Measurements from ENCODE around the gene TOX2.

Gene TOX2

GRCh38 chr20:44115762-44116644, 201.4 kb downstream of the TOX2 start:
- Histone ChIP-seq H3K9me3 (ENCODE audit: control insufficient read depth, insufficient read depth, low read depth, low read length) (no peaks in the 10 kb centered on the region), H3K4me1 (ENCODE audit: control insufficient read depth, insufficient read depth, low read length) (no peaks in the 10 kb centered on the region; the same call in 1 of the 2 replicates), H3K36me3 (ENCODE audit: control insufficient read depth in 2 of 2, insufficient read depth in 1 of 2, low read length in 2 of 2) (no peaks in the 10 kb centered on the region), H3K27ac (ENCODE audit: extremely low read depth, low read depth, low read length) (no peak overlapping the region), H3K4me3 (ENCODE audit: low read depth, low read length) (no peak overlapping the region)
- ChIA-PET POLR2A (interaction anchor here (0.5 to 3.4 kb wide), 3 partner anchors 73 to 108 kb away, joined by 5 to 21 read pairs (median 6); no protein-coding TSS in a partner anchor), CTCF (interaction anchor here (0.5 to 10.5 kb wide), 35 partner anchors 8 to 675 kb away, joined by 3 to 316 read pairs (median 5); partner anchors contain the start of genes FITM2 and JPH2)
- no peak for TF ChIP-seq WT1 (tag by site-specific recombination; IDR thresholded peaks at IDR 0.05)
- TF ChIP-seq GLI4 (tag by site-specific recombination; IDR thresholded peaks at IDR 0.05), result no peak
- no peak for TF ChIP-seq ZNF654 (tag by site-specific recombination; IDR thresholded peaks at IDR 0.05; ENCODE audit: low read depth)
- TF ChIP-seq ZNF585B (tag by site-specific recombination; IDR thresholded peaks at IDR 0.05), result no peak
- TF ChIP-seq ZBTB17 (tag by site-specific recombination; IDR thresholded peaks at IDR 0.05), result no peak
- no peak for TF ChIP-seq ZNF239 (tag by site-specific recombination; IDR thresholded peaks at IDR 0.05)

- Histone ChIP-seq H3K4me3 (ENCODE audit: low read depth, low read length) (no peak overlapping the region), H3K27ac (ENCODE audit: extremely low read depth, low read depth, low read length) (no peak overlapping the region), H3K4me1 (ENCODE audit: control insufficient read depth, insufficient read depth, low read length) (no peaks in the 10 kb centered on the region), H3K9me3 (ENCODE audit: control insufficient read depth, insufficient read depth, low read depth, low read length) (no peaks in the 10 kb centered on the region), H3K36me3 (ENCODE audit: control insufficient read depth in 2 of 2, insufficient read depth in 1 of 2, low read length in 2 of 2) (no peaks in the 10 kb centered on the region)
- TF ChIP-seq ZNF19 (tag by site-specific recombination; IDR thresholded peaks at IDR 0.05; ENCODE audit: low read depth) (no peak), ZFHX2 (tag by site-specific recombination; conservative IDR thresholded peaks at IDR 0.05) (no peak), TCF7L2 (IDR thresholded peaks at IDR 0.05; ENCODE audit: borderline replicate concordance, low read depth, low read length) (no peak), ZNF280D (tag by site-specific recombination; IDR thresholded peaks at IDR 0.05) (no peak), ZNF114 (tag by site-specific recombination; IDR thresholded peaks at IDR 0.05) (no peak), ZNF843 (tag by site-specific recombination; IDR thresholded peaks at IDR 0.05) (no peak), ZIC2 (tag by site-specific recombination; IDR thresholded peaks at IDR 0.05) (no peak), ZBTB48 (tag by site-specific recombination; IDR thresholded peaks at IDR 0.05) (no peak), ZBTB20 (tag by site-specific recombination; IDR thresholded peaks at IDR 0.05) (no peak), ZNF580 (tag by site-specific recombination; IDR thresholded peaks at IDR 0.05) (no peak), ZNF501 (tag by site-specific recombination; IDR thresholded peaks at IDR 0.05) (no peak), ZNF707 (tag by site-specific recombination; IDR thresholded peaks at IDR 0.05) (no peak), ZBTB10 (tag by site-specific recombination; IDR thresholded peaks at IDR 0.05) (no peak), ZNF146 (tag by site-specific recombination; IDR thresholded peaks at IDR 0.05) (no peak)
- ChIA-PET POLR2A (interaction anchor here (0.5 to 3.4 kb wide), 2 partner anchors 72 to 1721 kb away, joined by 3 to 21 read pairs; no protein-coding TSS in a partner anchor), CTCF (interaction anchor here (0.6 to 10.5 kb wide), 32 partner anchors 7 to 566 kb away, joined by 3 to 316 read pairs (median 4); partner anchors contain the start of genes FITM2 and JPH2)
Observed at GRCh38 chr20:44117296-44118184, 202.9 kb downstream of the TOX2 start.

Data from HEK293 (cell line).